ENCODE measurements around the gene SDHB.

GRCh38 chr1:17005365-17005740, 48.5 kb downstream of the SDHB start:
- TF ChIP-seq POLR2AphosphoS5 (IDR thresholded peaks at IDR 0.05) (no peak), POLR2A (IDR thresholded peaks at IDR 0.05) (no peak)

All from prostate gland (tissue), 1 donor.